Measurements from ENCODE around the gene RBSN.
A peak's percentile ranks its signal among the peaks of the same experiment; 100 is the strongest.

Gene RBSN

DNA sequence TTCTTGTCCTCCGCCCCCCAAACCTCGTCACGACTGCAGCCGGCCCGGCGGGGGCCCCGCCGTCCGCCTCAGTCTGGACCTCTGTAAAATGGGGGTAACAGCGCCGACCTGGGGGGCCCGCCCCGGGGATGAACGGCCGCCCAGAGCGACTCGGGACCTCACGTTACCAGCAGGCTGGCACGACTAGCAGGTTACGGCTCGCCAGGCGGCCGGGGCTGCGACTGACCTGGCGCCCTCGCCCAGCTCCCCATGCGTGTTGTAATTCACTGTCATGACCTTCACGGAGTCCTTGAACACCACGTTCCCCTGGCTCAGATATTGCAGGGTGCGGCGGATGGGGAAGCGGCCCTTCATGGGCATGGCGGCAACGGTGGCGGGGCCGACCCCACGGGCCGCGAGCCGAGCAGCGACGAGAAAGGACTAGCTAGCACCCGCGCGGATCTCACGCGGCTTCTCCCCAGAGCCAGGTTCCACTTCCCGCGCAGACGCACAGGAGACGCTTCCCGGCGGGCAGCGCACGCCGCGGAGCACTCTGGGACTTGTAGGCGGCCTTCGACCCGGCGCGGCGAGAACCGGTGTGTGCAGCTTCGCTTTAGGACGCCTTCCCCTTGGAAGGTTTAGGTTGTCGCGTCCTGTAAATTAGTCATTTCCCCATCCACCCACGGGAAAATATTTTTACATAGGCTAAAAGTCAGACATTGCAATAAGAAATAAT lies 34.0 kb downstream of the RBSN start, which contains the start of gene MRPS25:
Gene MRPS25 (minus strand): TSS at position 481 of the 715 bp plus-strand sequence. CDS start 121 bp downstream, at position 360.
- H3K27ac ChIP-seq, result no peak within 1 kb of the TSS

DNA sequence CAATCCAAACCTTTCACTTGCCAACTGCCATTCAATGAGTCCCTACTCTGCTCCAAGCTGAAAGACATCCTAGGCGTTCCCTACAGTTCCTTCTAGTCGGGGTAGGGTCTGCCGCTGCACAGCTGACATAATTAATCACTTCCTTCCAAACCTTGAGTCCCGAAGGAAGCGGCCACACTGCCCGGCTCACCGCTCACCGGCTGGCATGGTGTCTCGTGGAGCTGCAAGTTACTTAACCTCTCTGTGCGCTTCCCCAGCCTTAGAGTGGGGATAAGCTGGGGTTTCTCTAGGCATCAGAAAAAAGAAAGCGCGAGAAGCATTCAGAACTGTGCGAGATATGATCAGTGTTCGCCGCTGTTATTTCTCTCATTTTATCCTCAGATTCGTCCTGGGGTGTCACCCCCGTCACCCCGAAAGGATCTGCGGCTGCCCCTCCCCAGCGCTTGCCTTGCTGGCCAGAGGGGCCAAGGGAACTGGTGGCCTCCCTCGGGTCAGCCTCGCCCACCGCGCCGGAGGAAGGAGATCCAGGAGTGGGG lies 34.6 kb downstream of the RBSN start:
- no peaks in the 10 kb centered on the region for H3K36me3 ChIP-seq
- H3K9me3 ChIP-seq, result no peaks in the 10 kb centered on the region
- H3K4me1 ChIP-seq (ENCODE audit: control insufficient read depth in 1 of 2, insufficient read depth in 1 of 2, low read depth in 1 of 2, low read length in 1 of 2), result peaks cover 15 to 20% of the 10 kb centered on the region in 2 experiments
- H3K27ac ChIP-seq, result no peak overlapping the region
- TF ChIP-seq, protein P1, sequence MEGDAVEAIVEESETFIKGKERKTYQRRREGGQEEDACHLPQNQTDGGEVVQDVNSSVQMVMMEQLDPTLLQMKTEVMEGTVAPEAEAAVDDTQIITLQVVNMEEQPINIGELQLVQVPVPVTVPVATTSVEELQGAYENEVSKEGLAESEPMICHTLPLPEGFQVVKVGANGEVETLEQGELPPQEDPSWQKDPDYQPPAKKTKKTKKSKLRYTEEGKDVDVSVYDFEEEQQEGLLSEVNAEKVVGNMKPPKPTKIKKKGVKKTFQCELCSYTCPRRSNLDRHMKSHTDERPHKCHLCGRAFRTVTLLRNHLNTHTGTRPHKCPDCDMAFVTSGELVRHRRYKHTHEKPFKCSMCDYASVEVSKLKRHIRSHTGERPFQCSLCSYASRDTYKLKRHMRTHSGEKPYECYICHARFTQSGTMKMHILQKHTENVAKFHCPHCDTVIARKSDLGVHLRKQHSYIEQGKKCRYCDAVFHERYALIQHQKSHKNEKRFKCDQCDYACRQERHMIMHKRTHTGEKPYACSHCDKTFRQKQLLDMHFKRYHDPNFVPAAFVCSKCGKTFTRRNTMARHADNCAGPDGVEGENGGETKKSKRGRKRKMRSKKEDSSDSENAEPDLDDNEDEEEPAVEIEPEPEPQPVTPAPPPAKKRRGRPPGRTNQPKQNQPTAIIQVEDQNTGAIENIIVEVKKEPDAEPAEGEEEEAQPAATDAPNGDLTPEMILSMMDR (IDR thresholded peaks at IDR 0.05), result no peak
- H3K27me3 ChIP-seq, result no peaks in the 10 kb centered on the region
- H3K4me3 ChIP-seq (ENCODE audit: low read depth in 1 of 2, low read length in 1 of 2), result peak overlapping the region; percentile 75 to 85

More for the DNA sequence above, 34.0 kb downstream of the RBSN start, which contains the start of gene MRPS25:
- peaks cover under 1% of the 10 kb centered on the region for H3K36me3 ChIP-seq
- peaks cover 15 to 20% of the 10 kb centered on the region in 2 experiments for H3K4me1 ChIP-seq (ENCODE audit: control insufficient read depth in 1 of 2, insufficient read depth in 1 of 2, low read depth in 1 of 2, low read length in 1 of 2)
- H3K27me3 ChIP-seq, result no peaks in the 10 kb centered on the region
- no peaks in the 10 kb centered on the region for H3K9me3 ChIP-seq
- H3K4me3 ChIP-seq (ENCODE audit: low read depth in 1 of 2, low read length in 1 of 2), result peak within 1 kb of the TSS; percentile 75 to 85
- TF ChIP-seq, protein P1 (IDR thresholded peaks at IDR 0.05), result no peak

DNA sequence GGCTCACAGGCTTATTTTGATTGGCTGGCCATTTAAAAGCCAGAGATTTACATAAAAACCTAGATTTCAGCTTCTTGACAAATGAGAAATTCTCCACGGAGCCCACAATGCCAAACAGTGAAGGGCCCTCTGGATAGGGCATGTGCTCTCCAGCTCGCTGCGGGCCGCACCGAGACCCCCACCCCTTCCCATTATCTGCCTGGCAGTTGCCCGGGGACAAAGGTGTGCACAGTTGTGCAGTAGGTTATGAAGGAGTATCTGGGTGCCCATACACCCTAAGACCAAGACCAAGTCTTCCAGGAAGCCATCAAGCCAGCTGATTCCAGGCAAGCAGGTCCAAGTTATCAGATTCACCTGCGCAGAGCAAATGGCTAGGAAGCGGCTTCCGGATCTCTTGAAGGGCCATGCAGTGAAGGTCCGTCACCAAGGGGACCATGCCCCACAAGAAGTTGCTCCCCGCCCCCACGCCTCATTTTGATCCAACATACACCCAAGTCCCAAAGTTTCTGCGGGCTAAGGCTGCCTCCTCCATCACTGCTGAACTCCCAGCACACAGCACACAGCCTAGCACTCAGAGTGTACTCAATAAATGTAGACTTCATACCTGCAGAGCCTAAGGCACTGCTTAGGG lies 35.2 kb downstream of the RBSN start:
- Histone ChIP-seq H3K4me1 (ENCODE audit: control insufficient read depth in 1 of 2, insufficient read depth in 1 of 2, low read depth in 1 of 2, low read length in 1 of 2) (peaks cover 15 to 20% of the 10 kb centered on the region in 2 experiments), H3K27ac (no peak overlapping the region), H3K4me3 (ENCODE audit: low read depth in 1 of 2, low read length in 1 of 2) (peak overlapping the region in 1 of 2 experiments; percentile 75), H3K36me3 (no peaks in the 10 kb centered on the region), H3K27me3 (no peaks in the 10 kb centered on the region), H3K9me3 (no peaks in the 10 kb centered on the region)
- TF ChIP-seq, protein P1 (IDR thresholded peaks at IDR 0.05), result no peak

DNA sequence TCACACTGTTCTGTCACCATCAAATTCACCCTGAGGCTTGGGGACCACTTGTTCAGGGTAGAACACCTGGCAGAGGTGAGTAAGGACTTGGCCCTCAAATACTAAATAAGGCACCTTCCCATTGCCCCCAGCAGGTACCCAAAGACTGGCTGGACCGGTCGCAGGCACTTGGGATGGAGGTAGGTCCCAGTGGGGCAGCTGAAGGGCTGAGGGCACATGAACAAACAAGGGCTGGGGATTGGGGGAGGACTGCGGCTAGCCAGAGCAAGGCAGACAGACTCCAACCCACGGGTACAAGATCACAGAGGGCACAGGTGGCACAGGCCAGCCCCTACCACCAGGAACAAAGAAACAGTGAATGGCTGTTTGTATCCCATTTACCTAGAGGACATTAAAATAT lies 35.7 kb downstream of the RBSN start:
- H3K27ac ChIP-seq, result no peak overlapping the region
- peaks cover 15 to 20% of the 10 kb centered on the region in 2 experiments for H3K4me1 ChIP-seq (ENCODE audit: control insufficient read depth in 1 of 2, insufficient read depth in 1 of 2, low read depth in 1 of 2, low read length in 1 of 2)
- TF ChIP-seq, protein P1 (IDR thresholded peaks at IDR 0.05), result no peak
- H3K27me3 ChIP-seq, result no peaks in the 10 kb centered on the region
- H3K36me3 ChIP-seq, result no peaks in the 10 kb centered on the region
- no peak overlapping the region for H3K4me3 ChIP-seq (ENCODE audit: low read depth in 1 of 2, low read length in 1 of 2)
- H3K9me3 ChIP-seq, result no peaks in the 10 kb centered on the region

DNA sequence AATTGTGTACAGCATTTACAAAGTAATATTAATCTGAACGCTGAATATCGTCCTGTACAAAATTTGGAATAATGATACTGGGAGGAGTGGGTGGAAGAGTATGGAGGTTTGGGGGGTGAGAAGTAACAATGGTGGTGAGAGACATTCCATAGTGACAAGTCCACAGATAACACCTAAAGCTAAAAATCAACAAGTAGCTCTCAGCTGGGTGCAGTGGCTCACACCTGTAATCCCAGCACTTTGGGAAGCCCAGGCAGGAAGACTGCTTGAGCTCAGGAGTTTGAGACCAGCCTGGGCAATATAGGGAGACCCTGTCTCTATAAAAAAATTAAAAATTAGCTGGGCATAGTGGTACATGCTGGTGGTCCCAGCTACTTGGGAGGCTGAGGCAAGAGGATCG lies 38.9 kb downstream of the RBSN start:
- Histone ChIP-seq H3K4me3 (ENCODE audit: low read depth in 1 of 2, low read length in 1 of 2) (no peak overlapping the region), H3K27me3 (no peaks in the 10 kb centered on the region), H3K36me3 (peaks cover 7% of the 10 kb centered on the region), H3K4me1 (ENCODE audit: control insufficient read depth in 1 of 2, insufficient read depth in 1 of 2, low read depth in 1 of 2, low read length in 1 of 2) (peaks cover 11 to 13% of the 10 kb centered on the region in 2 experiments), H3K27ac (no peak overlapping the region), H3K9me3 (no peaks in the 10 kb centered on the region)
- TF ChIP-seq, protein P1 (IDR thresholded peaks at IDR 0.05), result no peak

All from neutrophil (primary cell).